HepG2 (cell line): ENCODE results near the gene CERS5. TPM values are rescaled to one million over a fixed set of nuclear protein-coding genes. Genes with fewer than 3 reads are reported as not detected.

ENCODE experiments used
- CEBPB ChIP-seq: IDR thresholded peaks from 2 replicates; pipeline ENCODE4 v1.6.1; 2011; ENCODE audit warnings: low read depth, low read length, improper control_type of control experiment, borderline replicate concordance
- DNMT1 ChIP-seq: sonication (generic); formaldehyde crosslinking; IDR thresholded peaks from 2 replicates; pipeline ENCODE4 v1.5.1; 2020; ENCODE audit warnings: mild to moderate bottlenecking, missing genetic modification reagents
- HDAC2 ChIP-seq: sonication (generic); formaldehyde crosslinking; IDR thresholded peaks from 2 replicates; pipeline ENCODE4 v1.4.0; 2020; ENCODE audit warnings: missing genetic modification reagents
- IRF2 ChIP-seq: IDR thresholded peaks from 2 replicates; pipeline ENCODE4 v1.6.1; 2018; ENCODE audit warnings: missing genetic modification reagents, missing compliant biosample characterization
- KLF6 ChIP-seq: IDR thresholded peaks from 2 replicates; pipeline ENCODE4 v1.8.0; 2016; ENCODE audit warnings: missing biosample characterization, missing genetic modification reagents
- MBNL3 ChIP-seq: fragments of 250-450 bp; sonication (Bioruptor Pico); conservative IDR thresholded peaks from 2 replicates; pipeline ENCODE4 v1.8.0; 2022; ENCODE audit warnings: mild to moderate bottlenecking, inconsistent platforms
- MEF2D ChIP-seq: sonication (generic); formaldehyde crosslinking; IDR thresholded peaks from 2 replicates; pipeline ENCODE4 v1.5.1; 2020; ENCODE audit warnings: mild to moderate bottlenecking, missing genetic modification reagents
- MNT ChIP-seq: fragments of 450-650 bp; IDR thresholded peaks from 2 replicates; pipeline ENCODE4 v1.6.1; 2016
- NFE2 ChIP-seq: sonication (generic); formaldehyde crosslinking; IDR thresholded peaks from 2 replicates; pipeline ENCODE4 v1.4.0; 2020; ENCODE audit warnings: missing genetic modification reagents
- TOE1 ChIP-seq: sonication (generic); formaldehyde crosslinking; IDR thresholded peaks from 2 replicates; pipeline ENCODE4 v1.4.0; 2020; ENCODE audit warnings: mild to moderate bottlenecking, missing genetic modification reagents
- ZFP1 ChIP-seq: IDR thresholded peaks from 2 replicates; pipeline ENCODE4 v1.6.1; 2016
- ZGPAT ChIP-seq: IDR thresholded peaks from 2 replicates; pipeline ENCODE4 v1.6.1; 2016; ENCODE audit warnings: mild to moderate bottlenecking
- ZNF589 ChIP-seq: sonication (generic); formaldehyde crosslinking; conservative IDR thresholded peaks from 2 replicates; pipeline ENCODE4 v1.8.0; 2022; ENCODE audit warnings: mild to moderate bottlenecking, moderate library complexity, missing genetic modification reagents
- ZNF598 ChIP-seq: sonication (generic); formaldehyde crosslinking; IDR thresholded peaks from 2 replicates; pipeline ENCODE4 v1.5.1; 2020; ENCODE audit warnings: mild to moderate bottlenecking, missing genetic modification reagents, borderline replicate concordance
- ZNF660 ChIP-seq: sonication (generic); formaldehyde crosslinking; IDR thresholded peaks from 2 replicates; pipeline ENCODE4 v1.5.1; 2020; ENCODE audit warnings: mild to moderate bottlenecking, low read depth, missing genetic modification reagents, borderline replicate concordance
- ZNF775 ChIP-seq: sonication (generic); formaldehyde crosslinking; IDR thresholded peaks from 2 replicates; pipeline ENCODE4 v1.4.0; 2020; ENCODE audit warnings: missing genetic modification reagents, mild to moderate bottlenecking, moderate library complexity, borderline replicate concordance
- ZNF839 ChIP-seq: sonication (generic); formaldehyde crosslinking; IDR thresholded peaks from 2 replicates; pipeline ENCODE4 v1.4.0; 2020; ENCODE audit warnings: missing genetic modification reagents, mild to moderate bottlenecking, borderline replicate concordance
- ZNF891 ChIP-seq: sonication (generic); formaldehyde crosslinking; IDR thresholded peaks from 2 replicates; pipeline ENCODE4 v1.5.0; 2020; ENCODE audit warnings: mild to moderate bottlenecking, missing genetic modification reagents
- ZSCAN31 ChIP-seq: sonication (generic); formaldehyde crosslinking; IDR thresholded peaks from 2 replicates; pipeline ENCODE4 v1.5.0; 2020; ENCODE audit warnings: low read depth, mild to moderate bottlenecking, missing genetic modification reagents
- polyA plus RNA-seq, 8 experiments: library from polyadenylated mRNA; depleted of rRNA in 3 of 8; stranded (reverse) in 7 of 8; unstranded in 1 of 8; fragments of >200 nt; fragmentation: Illumina TruSeq in 4 of 8; extraction: Trizol in 4 of 8; gene quantifications; 2 replicates each; pipeline versions ENCODE4 v1.2.1 to v1.2.3, GENCODE V29; 2011 to 2016; ENCODE audit warnings: low read depth in 4 of 8, missing spikeins in 1 of 8, mixed read lengths in 1 of 8; ENCODE audit not compliant: insufficient read depth in 1 of 8
- total RNA-seq, 5 experiments: library from RNA; depleted of rRNA; stranded (reverse); fragments of >200 nt; fragmentation: Illumina TruSeq; extraction: Trizol; gene quantifications; 2 replicates each; pipeline ENCODE4 v1.2.3, GENCODE V29; 2016; ENCODE audit warnings: low read depth in 1 of 5
- TF ChIP-seq, protein P1 (sequence below): sonication (generic); formaldehyde crosslinking; IDR thresholded peaks from 2 replicates; pipeline ENCODE4 v1.4.0; 2020; ENCODE audit warnings: missing genetic modification reagents
- TF ChIP-seq, protein P2 (sequence below): sonication (generic); formaldehyde crosslinking; IDR thresholded peaks from 2 replicates; pipeline ENCODE4 v1.4.0; 2020; ENCODE audit warnings: missing genetic modification reagents
- TF ChIP-seq, protein P3 (sequence below): sonication (generic); formaldehyde crosslinking; IDR thresholded peaks from 2 replicates; pipeline ENCODE4 v1.5.0; 2020; ENCODE audit warnings: missing genetic modification reagents

Gene CERS5
- total and polyA plus RNA-seq, 2 of the 13 experiments (the other 11 are each of a cell fraction or from before 2014, with no cell fraction given), result 22.3 to 48.8 TPM

DNA sequence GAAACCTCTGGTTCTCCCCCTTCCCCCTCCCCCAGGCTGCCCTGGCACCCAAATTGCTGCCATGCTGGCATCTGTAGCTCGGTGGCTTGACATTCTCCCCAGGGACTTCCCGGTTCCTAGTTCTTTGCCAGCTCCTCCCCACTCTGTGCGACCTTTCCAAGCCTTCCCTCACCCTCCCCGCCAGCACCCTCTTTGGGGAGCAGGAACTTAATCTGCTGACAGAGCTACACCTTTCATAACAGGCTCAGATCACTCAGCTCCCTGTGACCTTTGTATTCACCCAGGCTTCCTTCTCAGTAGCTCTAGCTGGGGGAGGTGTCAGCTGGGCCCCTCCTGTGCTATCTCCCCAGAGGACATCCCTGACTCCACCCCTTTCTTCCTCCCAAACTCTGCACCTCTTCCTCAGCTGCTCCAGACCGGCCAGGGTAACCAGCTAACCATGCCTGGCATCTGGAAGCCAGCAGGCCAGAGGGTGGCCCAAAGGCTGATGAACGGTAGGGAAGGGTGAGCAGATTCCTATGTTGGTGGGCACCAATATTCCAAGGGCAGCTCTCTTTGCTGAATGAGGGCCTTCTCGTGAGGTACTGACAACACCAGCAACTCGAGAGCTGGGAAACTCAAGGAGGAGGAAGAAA is 56.9 kb downstream of the CERS5 start (continued):
- TF ChIP-seq MNT, result no peak
- TF ChIP-seq HDAC2 (CRISPR knock-in tag), result peak; percentile 18; the same call in 1 of the 2 replicates
- TF ChIP-seq ZNF839, result no peak
- no peak for TF ChIP-seq ZFP1
- TF ChIP-seq, protein P1, sequence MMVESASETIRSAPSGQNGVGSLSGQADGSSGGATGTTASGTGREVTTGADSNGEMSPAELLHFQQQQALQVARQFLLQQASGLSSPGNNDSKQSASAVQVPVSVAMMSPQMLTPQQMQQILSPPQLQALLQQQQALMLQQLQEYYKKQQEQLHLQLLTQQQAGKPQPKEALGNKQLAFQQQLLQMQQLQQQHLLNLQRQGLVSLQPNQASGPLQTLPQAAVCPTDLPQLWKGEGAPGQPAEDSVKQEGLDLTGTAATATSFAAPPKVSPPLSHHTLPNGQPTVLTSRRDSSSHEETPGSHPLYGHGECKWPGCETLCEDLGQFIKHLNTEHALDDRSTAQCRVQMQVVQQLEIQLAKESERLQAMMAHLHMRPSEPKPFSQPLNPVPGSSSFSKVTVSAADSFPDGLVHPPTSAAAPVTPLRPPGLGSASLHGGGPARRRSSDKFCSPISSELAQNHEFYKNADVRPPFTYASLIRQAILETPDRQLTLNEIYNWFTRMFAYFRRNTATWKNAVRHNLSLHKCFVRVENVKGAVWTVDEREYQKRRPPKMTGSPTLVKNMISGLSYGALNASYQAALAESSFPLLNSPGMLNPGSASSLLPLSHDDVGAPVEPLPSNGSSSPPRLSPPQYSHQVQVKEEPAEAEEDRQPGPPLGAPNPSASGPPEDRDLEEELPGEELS, result no peak
- TF ChIP-seq ZNF775 (CRISPR knock-in tag), result no peak
- no peak for TF ChIP-seq TOE1 (CRISPR knock-in tag)
- peak; percentile 46; the same call in 1 of the 2 replicates for TF ChIP-seq ZGPAT (CRISPR knock-in tag)
- TF ChIP-seq IRF2 (CRISPR knock-in tag), result no peak
- no peak for TF ChIP-seq DNMT1 (CRISPR knock-in tag)
- no peak for TF ChIP-seq MBNL3 (CRISPR knock-in tag)
- TF ChIP-seq KLF6 (CRISPR knock-in tag), result no peak
- TF ChIP-seq CEBPB, result no peak
- TF ChIP-seq NFE2 (CRISPR knock-in tag), result no peak
- TF ChIP-seq ZSCAN31, result no peak
- TF ChIP-seq ZNF660 (CRISPR knock-in tag), result no peak
- TF ChIP-seq ZNF891 (CRISPR knock-in tag), result no peak
- no peak; the same call in 1 of the 2 replicates for TF ChIP-seq ZNF589
- TF ChIP-seq ZNF598 (CRISPR knock-in tag), result no peak
- TF ChIP-seq, protein P2, sequence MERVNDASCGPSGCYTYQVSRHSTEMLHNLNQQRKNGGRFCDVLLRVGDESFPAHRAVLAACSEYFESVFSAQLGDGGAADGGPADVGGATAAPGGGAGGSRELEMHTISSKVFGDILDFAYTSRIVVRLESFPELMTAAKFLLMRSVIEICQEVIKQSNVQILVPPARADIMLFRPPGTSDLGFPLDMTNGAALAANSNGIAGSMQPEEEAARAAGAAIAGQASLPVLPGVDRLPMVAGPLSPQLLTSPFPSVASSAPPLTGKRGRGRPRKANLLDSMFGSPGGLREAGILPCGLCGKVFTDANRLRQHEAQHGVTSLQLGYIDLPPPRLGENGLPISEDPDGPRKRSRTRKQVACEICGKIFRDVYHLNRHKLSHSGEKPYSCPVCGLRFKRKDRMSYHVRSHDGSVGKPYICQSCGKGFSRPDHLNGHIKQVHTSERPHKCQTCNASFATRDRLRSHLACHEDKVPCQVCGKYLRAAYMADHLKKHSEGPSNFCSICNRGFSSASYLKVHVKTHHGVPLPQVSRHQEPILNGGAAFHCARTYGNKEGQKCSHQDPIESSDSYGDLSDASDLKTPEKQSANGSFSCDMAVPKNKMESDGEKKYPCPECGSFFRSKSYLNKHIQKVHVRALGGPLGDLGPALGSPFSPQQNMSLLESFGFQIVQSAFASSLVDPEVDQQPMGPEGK (CRISPR knock-in tag), result peak; percentile 98
- TF ChIP-seq, protein P3, sequence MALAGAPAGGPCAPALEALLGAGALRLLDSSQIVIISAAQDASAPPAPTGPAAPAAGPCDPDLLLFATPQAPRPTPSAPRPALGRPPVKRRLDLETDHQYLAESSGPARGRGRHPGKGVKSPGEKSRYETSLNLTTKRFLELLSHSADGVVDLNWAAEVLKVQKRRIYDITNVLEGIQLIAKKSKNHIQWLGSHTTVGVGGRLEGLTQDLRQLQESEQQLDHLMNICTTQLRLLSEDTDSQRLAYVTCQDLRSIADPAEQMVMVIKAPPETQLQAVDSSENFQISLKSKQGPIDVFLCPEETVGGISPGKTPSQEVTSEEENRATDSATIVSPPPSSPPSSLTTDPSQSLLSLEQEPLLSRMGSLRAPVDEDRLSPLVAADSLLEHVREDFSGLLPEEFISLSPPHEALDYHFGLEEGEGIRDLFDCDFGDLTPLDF (CRISPR knock-in tag), result no peak
- peak; percentile 65; the same call in 1 of the 2 replicates for TF ChIP-seq MEF2D
